Measurements from ENCODE around the gene FANCG.

The FANCG gene

GRCh38 chr9:35026671-35027070 lies 53.1 kb downstream of the FANCG start:
- no peaks in the 10 kb centered on the region for H3K4me1 ChIP-seq
- DNase-seq = no peak
- H3K36me3 ChIP-seq = peaks cover 16 to 46% (median 23%) of the 10 kb centered on the region in 3 donors
- no peak for TF ChIP-seq CTCF (IDR thresholded peaks at IDR 0.05)
- no peak overlapping the region for H3K27ac ChIP-seq
- H3K27me3 ChIP-seq = no peaks in the 10 kb centered on the region
- H3K4me3 ChIP-seq = no peak overlapping the region
- intact Hi-C loops (cut with DNase I; ENCODE audit: low total_unique reads) = no loop called here
- no peaks in the 10 kb centered on the region for H3K9me3 ChIP-seq

Data from tibial artery (tissue), 4 donors.